K562 (cell line): Measurements from ENCODE around the gene BRCC3. TPM values are rescaled to one million over a fixed set of nuclear protein-coding genes. Genes with fewer than 3 reads are reported as not detected.

Source experiments
- ATAC-seq: fragments of 200-7000 bp; cut with Tn5 transposase; 3 replicates; pipeline ENCODE4 v1.9.1; 2020; ENCODE audit warnings: moderate library complexity
- BruUV-seq: library from RNA; stranded (reverse); fragments of 400-500 nt; replicated peaks from 2 replicates; lab custom pipeline; 2021; lab: Mats Ljungman, UMichigan
- CTCF ChIA-PET: fragments of 300-600 bp; formaldehyde crosslinking; extraction: SDS; loops from one replicate; lab custom pipeline; 2021; ENCODE audit warnings: low intra/inter-chr PET ratio; lab: Yijun Ruan, JAX
- POLR2A ChIA-PET: fragments of 300-600, 350-650 bp; sonication (Branson Sonifier 250); formaldehyde crosslinking; extraction: SDS; loops from one replicate; lab custom pipeline; 2021; ENCODE audit warnings: antibody characterized with exemption, inconsistent platforms; lab: Yijun Ruan, JAX
- DNase-seq, 4 experiments: peaks; one replicate each; pipeline versions ENCODE4 v3.0.0 to v3.0.0-alpha.2; 2011 to 2018; ENCODE audit warnings: low spot score in 3 of 4, mixed read lengths in 3 of 4; ENCODE audit errors: extremely low read depth in 1 of 4
- FAIRE-seq: peaks from 2 replicates; lab custom pipeline; 2011; peaks lifted over from hg19 to GRCh38; lab: Jason Lieb, UNC
- H2AFZ ChIP-seq: 2 replicates; pipeline ENCODE4 v1.6.0; 2011; ENCODE audit warnings: low read depth, low read length, control low read depth, inconsistent platforms
- H3K27ac ChIP-seq: fragments of 200-600 bp; 3 replicates; pipeline ENCODE4 v1.8.0; 2011; ENCODE audit warnings: low read depth, mild to moderate bottlenecking, control low read depth, inconsistent platforms, low read length, moderate library complexity, mixed read lengths; ENCODE audit errors: extremely low read depth
- H3K27me3 ChIP-seq, 2 experiments: fragments of 300-600 bp in 1 of 2; 2 replicates in 1 of 2; 3 replicates in 1 of 2; pipeline versions ENCODE4 v1.6.0 to v1.8.0; 2011; ENCODE audit warnings: inconsistent platforms in 2 of 2, low read length in 2 of 2, mild to moderate bottlenecking in 1 of 2, mixed read lengths in 1 of 2, moderate library complexity in 1 of 2; ENCODE audit not compliant: control insufficient read depth in 2 of 2, insufficient read depth in 2 of 2
- H3K36me3 ChIP-seq: fragments of 300-600 bp; 3 replicates; pipeline ENCODE4 v1.8.0; 2011; ENCODE audit warnings: mild to moderate bottlenecking, low read length, inconsistent platforms; ENCODE audit not compliant: control insufficient read depth, insufficient read depth
- H3K4me1 ChIP-seq, 2 experiments: fragments of 200-600 bp in 1 of 2; replicated peaks in 1 of 2; 2 replicates in 1 of 2; 3 replicates in 1 of 2; pipeline versions ENCODE4 v1.5.1 to v1.8.0; 2011; ENCODE audit warnings: inconsistent platforms in 2 of 2, low read length in 2 of 2, mild to moderate bottlenecking in 1 of 2, mixed read lengths in 1 of 2, moderate library complexity in 1 of 2; ENCODE audit not compliant: control insufficient read depth in 2 of 2, insufficient read depth in 2 of 2
- H3K4me2 ChIP-seq: 2 replicates; pipeline ENCODE4 v1.6.1; 2011; ENCODE audit warnings: low read length, control low read depth, inconsistent platforms, mixed read lengths; ENCODE audit not compliant: insufficient read depth
- H3K4me3 ChIP-seq: fragments of 200-600 bp; sonication (generic), shearing (Covaris generic); 2 replicates; pipeline ENCODE4 v1.5.1; 2016; ENCODE audit warnings: control low read depth, inconsistent platforms
- H3K79me2 ChIP-seq: fragments of 200-600 bp; 3 replicates; pipeline ENCODE4 v1.8.0; 2011; ENCODE audit warnings: low read length, inconsistent platforms; ENCODE audit not compliant: control insufficient read depth, insufficient read depth
- H3K9ac ChIP-seq, 2 experiments: 2 replicates each; pipeline versions ENCODE4 v1.6.0 to v1.6.1; 2011; ENCODE audit warnings: low read depth in 2 of 2, low read length in 2 of 2, control low read depth in 1 of 2, inconsistent platforms in 1 of 2, mild to moderate bottlenecking in 1 of 2, mixed read lengths in 1 of 2; ENCODE audit not compliant: insufficient read depth in 1 of 2
- H3K9me1 ChIP-seq: one replicate; pipeline ENCODE4 v1.6.0; 2011; ENCODE audit warnings: inconsistent platforms, mild to moderate bottlenecking, low read length, moderate library complexity; ENCODE audit not compliant: control insufficient read depth, insufficient read depth
- H3K9me3 ChIP-seq: replicated peaks from 2 replicates; pipeline ENCODE4 v1.5.1; 2011; ENCODE audit warnings: low read depth, low read length, inconsistent platforms; ENCODE audit not compliant: control insufficient read depth, insufficient read depth
- H4K20me1 ChIP-seq: replicated peaks from 2 replicates; pipeline ENCODE4 v1.6.1; 2011; ENCODE audit warnings: low read length, inconsistent platforms, mixed read lengths; ENCODE audit not compliant: control insufficient read depth, insufficient read depth
- SRF ChIP-seq, 2 experiments: fragments of 250-450, 450-650 bp in 1 of 2; sonication (Bioruptor Pico) in 1 of 2; sonication (generic) in 1 of 2; formaldehyde crosslinking; IDR thresholded peaks; 2 replicates each; pipeline versions ENCODE4 v1.5.0 to v1.5.1; 2020 to 2022; ENCODE audit warnings: mild to moderate bottlenecking in 1 of 2, missing genetic modification reagents in 1 of 2
- WGBS: fragments of 100-300 bp; shearing (Covaris generic); methylation state at CpG from one replicate; pipeline ENCODE4 v1.1.6; 2016; ENCODE audit warnings: low coverage, mixed read lengths; ENCODE audit not compliant: insufficient coverage; ENCODE audit errors: missing lambda C conversion rate; 5-methylcytosine and 5-hydroxymethylcytosine counted together
- in situ Hi-C: fragments of 300-500 bp; cut with MboI; formaldehyde crosslinking; loops from 4 replicates; pipeline ENCODE4 v1.15.0; 2018; ENCODE audit warnings: inconsistent platforms, mixed read lengths
- intact Hi-C: fragments of 100-400 bp; cut with micrococcal nuclease; formaldehyde crosslinking; loops from 2 replicates; pipeline ENCODE4 v1.14.2; 2022
- polyA plus RNA-seq, 8 experiments: library from polyadenylated mRNA; depleted of rRNA in 4 of 8; stranded (reverse) in 5 of 8; unstranded in 3 of 8; fragments of >200 nt; fragmentation: Nextera tagmentation in 2 of 8; fragmentation: Illumina TruSeq in 1 of 8; extraction: Ambion mirVana in 2 of 8; extraction: Trizol in 1 of 8; gene quantifications; 2 replicates each; pipeline versions ENCODE4 v1.2.1 to v1.2.3, GENCODE V29; 2011 to 2014; ENCODE audit warnings: inconsistent platforms in 1 of 8, missing spikeins in 1 of 8
- total RNA-seq, 7 experiments: library from RNA; depleted of rRNA in 6 of 7; stranded (reverse); fragments of >200 nt in 6 of 7; fragmentation: Illumina TruSeq in 2 of 7; extraction: Trizol in 2 of 7; gene quantifications; 2 replicates each; pipeline versions ENCODE4 v1.2.1 to v1.2.3, GENCODE V29; 2011 to 2021; ENCODE audit warnings: low replicate concordance in 1 of 7
- TF ChIP-seq, protein P1 (sequence below), 2 experiments: fragments of 450-650 bp; formaldehyde crosslinking in 1 of 2; IDR thresholded peaks; 2 replicates each; pipeline versions ENCODE4 v1.4.0 to v1.6.1; 2014 to 2020; ENCODE audit warnings: mild to moderate bottlenecking in 2 of 2, borderline replicate concordance in 1 of 2, low read depth in 1 of 2

The BRCC3 gene
- total and polyA plus RNA-seq, 9 of the 15 experiments (the other 6 are each of a cell fraction or from before 2014, with no cell fraction given), result 9.6 to 44.8 (median 26.7) TPM

GRCh38 chrX:155056471-155056870, 14.8 kb upstream of the BRCC3 start:
- Histone ChIP-seq H3K27me3 (no peaks in the 10 kb centered on the region), H4K20me1 (no peaks in the 10 kb centered on the region), H3K9ac (no peak overlapping the region), H3K79me2 (no peaks in the 10 kb centered on the region), H3K9me1 (no peaks in the 10 kb centered on the region), H3K27ac (no peak overlapping the region), H2AFZ (no peak overlapping the region), H3K9me3 (no peaks in the 10 kb centered on the region), H3K4me2 (no peak overlapping the region), H3K4me3 (no peak overlapping the region), H3K4me1 (peaks cover 0 to 9% of the 10 kb centered on the region in 2 experiments; a peak in 3 of 5 replicates), H3K36me3 (peaks cover 60% of the 10 kb centered on the region; the same call in 2 of the 3 replicates)
- 71% methylated on average over 1 of the region's 1 CpG for WGBS
- intact Hi-C loops, result no loop called here
- TF ChIP-seq, protein P1, sequence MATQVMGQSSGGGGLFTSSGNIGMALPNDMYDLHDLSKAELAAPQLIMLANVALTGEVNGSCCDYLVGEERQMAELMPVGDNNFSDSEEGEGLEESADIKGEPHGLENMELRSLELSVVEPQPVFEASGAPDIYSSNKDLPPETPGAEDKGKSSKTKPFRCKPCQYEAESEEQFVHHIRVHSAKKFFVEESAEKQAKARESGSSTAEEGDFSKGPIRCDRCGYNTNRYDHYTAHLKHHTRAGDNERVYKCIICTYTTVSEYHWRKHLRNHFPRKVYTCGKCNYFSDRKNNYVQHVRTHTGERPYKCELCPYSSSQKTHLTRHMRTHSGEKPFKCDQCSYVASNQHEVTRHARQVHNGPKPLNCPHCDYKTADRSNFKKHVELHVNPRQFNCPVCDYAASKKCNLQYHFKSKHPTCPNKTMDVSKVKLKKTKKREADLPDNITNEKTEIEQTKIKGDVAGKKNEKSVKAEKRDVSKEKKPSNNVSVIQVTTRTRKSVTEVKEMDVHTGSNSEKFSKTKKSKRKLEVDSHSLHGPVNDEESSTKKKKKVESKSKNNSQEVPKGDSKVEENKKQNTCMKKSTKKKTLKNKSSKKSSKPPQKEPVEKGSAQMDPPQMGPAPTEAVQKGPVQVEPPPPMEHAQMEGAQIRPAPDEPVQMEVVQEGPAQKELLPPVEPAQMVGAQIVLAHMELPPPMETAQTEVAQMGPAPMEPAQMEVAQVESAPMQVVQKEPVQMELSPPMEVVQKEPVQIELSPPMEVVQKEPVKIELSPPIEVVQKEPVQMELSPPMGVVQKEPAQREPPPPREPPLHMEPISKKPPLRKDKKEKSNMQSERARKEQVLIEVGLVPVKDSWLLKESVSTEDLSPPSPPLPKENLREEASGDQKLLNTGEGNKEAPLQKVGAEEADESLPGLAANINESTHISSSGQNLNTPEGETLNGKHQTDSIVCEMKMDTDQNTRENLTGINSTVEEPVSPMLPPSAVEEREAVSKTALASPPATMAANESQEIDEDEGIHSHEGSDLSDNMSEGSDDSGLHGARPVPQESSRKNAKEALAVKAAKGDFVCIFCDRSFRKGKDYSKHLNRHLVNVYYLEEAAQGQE (IDR thresholded peaks at IDR 0.05; ENCODE audit: borderline replicate concordance), result no peak
- TF ChIP-seq, protein P1 (CRISPR knock-in tag; IDR thresholded peaks at IDR 0.05; ENCODE audit: low read depth), result no peak
- TF ChIP-seq SRF (CRISPR knock-in tag; IDR thresholded peaks at IDR 0.05), result peak in 1 of 2 experiments; percentile 79; a peak in 1 of 4 replicates
- FAIRE-seq (no peak), ATAC-seq (no peak), DNase-seq (no peak)
- CTCF ChIA-PET, result interaction anchor here (0.9 to 3.0 kb wide), 3 partner anchors 69 to 139 kb away, joined by 3 to 21 read pairs (median 15); no protein-coding TSS in a partner anchor
- no TSS peak for BruUV-seq
- POLR2A ChIA-PET, result interaction anchor here (1.1 kb wide), 1 partner anchor 72 kb away, joined by 4 read pairs; no protein-coding TSS in a partner anchor
- in situ Hi-C loops, result loop anchor here (5.0 kb wide), 1 partner anchor 74 kb away; no protein-coding TSS in a partner anchor
